Measurements from ENCODE around the gene RFT1.

RFT1 gene

GRCh38 chr3:53092942-53093341, 37.3 kb downstream of the RFT1 start:
- H3K9me3 ChIP-seq (ENCODE audit: low read length), result no peaks in the 10 kb centered on the region
- no peaks in the 10 kb centered on the region for H3K79me2 ChIP-seq (ENCODE audit: insufficient read depth, low read length)
- H3K4me2 ChIP-seq (ENCODE audit: low read length), result no peak overlapping the region
- no peaks in the 10 kb centered on the region for H3F3A ChIP-seq (ENCODE audit: insufficient read depth, low read length)
- H2AFZ ChIP-seq (ENCODE audit: low read length), result no peak overlapping the region
- no peak overlapping the region for H3K27ac ChIP-seq (ENCODE audit: low read depth, low read length, poor library complexity, severe bottlenecking)
- no peak for TF ChIP-seq CTCF (IDR thresholded peaks at IDR 0.05; ENCODE audit: low read length)
- no peak for TF ChIP-seq EZH2 (IDR thresholded peaks at IDR 0.05; ENCODE audit: borderline replicate concordance, low read length)
- no peak overlapping the region for H3K4me3 ChIP-seq (ENCODE audit: low read depth, low read length, poor library complexity, severe bottlenecking)
- H3K9ac ChIP-seq (ENCODE audit: low read length), result no peak overlapping the region
- H3K27me3 ChIP-seq (ENCODE audit: insufficient read depth, low read length), result no peaks in the 10 kb centered on the region
- H3K9me2 ChIP-seq (ENCODE audit: low read depth, low read length), result no peaks in the 10 kb centered on the region
- no peaks in the 10 kb centered on the region for H3K4me1 ChIP-seq (ENCODE audit: insufficient read depth, low read length, severe bottlenecking)
- H3K36me3 ChIP-seq (ENCODE audit: insufficient read depth, low read length), result peaks cover 65% of the 10 kb centered on the region
- no peaks in the 10 kb centered on the region for H4K20me1 ChIP-seq (ENCODE audit: insufficient read depth, low read length)

DNA sequence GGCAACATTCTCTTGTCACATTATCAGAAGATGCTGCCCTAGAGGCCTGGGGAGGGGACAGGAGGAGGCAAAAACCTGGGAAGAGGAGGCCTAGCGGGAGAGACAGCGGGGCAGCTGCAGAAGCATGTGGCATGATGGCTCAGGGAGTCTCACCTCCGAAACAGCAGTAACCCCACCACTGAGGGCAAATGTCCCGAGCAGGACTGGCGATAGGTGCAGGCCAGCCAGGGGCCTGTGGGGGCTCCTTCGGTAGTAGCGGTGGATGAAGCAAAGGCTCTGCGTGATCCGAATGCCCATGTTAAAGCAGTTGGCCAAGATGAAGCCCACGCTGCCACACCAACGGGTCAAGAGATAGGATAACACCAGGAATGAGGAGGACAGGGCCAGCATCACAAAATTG, 38.0 kb downstream of the RFT1 start:
- H3K9ac ChIP-seq (ENCODE audit: low read length), result no peak overlapping the region

GRCh38 chr3:53091011-53091410, 39.2 kb downstream of the RFT1 start:
- no peak overlapping the region for H2AFZ ChIP-seq (ENCODE audit: low read length)
- no peaks in the 10 kb centered on the region for H3K9me2 ChIP-seq (ENCODE audit: low read depth, low read length)
- no peak overlapping the region for H3K4me3 ChIP-seq (ENCODE audit: low read depth, low read length, poor library complexity, severe bottlenecking)
- no peaks in the 10 kb centered on the region for H3K4me1 ChIP-seq (ENCODE audit: insufficient read depth, low read length, severe bottlenecking)
- H4K20me1 ChIP-seq (ENCODE audit: insufficient read depth, low read length), result no peaks in the 10 kb centered on the region
- TF ChIP-seq EZH2 (IDR thresholded peaks at IDR 0.05; ENCODE audit: borderline replicate concordance, low read length) (no peak), CTCF (IDR thresholded peaks at IDR 0.05; ENCODE audit: low read length) (no peak)
- H3K36me3 ChIP-seq (ENCODE audit: insufficient read depth, low read length), result peaks cover 58% of the 10 kb centered on the region
- H3K27me3 ChIP-seq (ENCODE audit: insufficient read depth, low read length), result no peaks in the 10 kb centered on the region
- H3F3A ChIP-seq (ENCODE audit: insufficient read depth, low read length), result no peaks in the 10 kb centered on the region
- no peaks in the 10 kb centered on the region for H3K9me3 ChIP-seq (ENCODE audit: low read length)
- H3K9ac ChIP-seq (ENCODE audit: low read length), result no peak overlapping the region
- no peak overlapping the region for H3K27ac ChIP-seq (ENCODE audit: low read depth, low read length, poor library complexity, severe bottlenecking)
- H3K79me2 ChIP-seq (ENCODE audit: insufficient read depth, low read length), result no peaks in the 10 kb centered on the region
- H3K4me2 ChIP-seq (ENCODE audit: low read length), result no peak overlapping the region

More for the DNA sequence above, 38.0 kb downstream of the RFT1 start:
- no peak overlapping the region for H3K4me3 ChIP-seq (ENCODE audit: low read depth, low read length, poor library complexity, severe bottlenecking)
- no peaks in the 10 kb centered on the region for H3K9me3 ChIP-seq (ENCODE audit: low read length)
- no peak overlapping the region for H2AFZ ChIP-seq (ENCODE audit: low read length)
- peaks cover 59% of the 10 kb centered on the region for H3K36me3 ChIP-seq (ENCODE audit: insufficient read depth, low read length)
- no peaks in the 10 kb centered on the region for H3K79me2 ChIP-seq (ENCODE audit: insufficient read depth, low read length)
- TF ChIP-seq CTCF (IDR thresholded peaks at IDR 0.05; ENCODE audit: low read length) (no peak), EZH2 (IDR thresholded peaks at IDR 0.05; ENCODE audit: borderline replicate concordance, low read length) (no peak)
- H3F3A ChIP-seq (ENCODE audit: insufficient read depth, low read length), result no peaks in the 10 kb centered on the region
- H3K27me3 ChIP-seq (ENCODE audit: insufficient read depth, low read length), result no peaks in the 10 kb centered on the region
- no peaks in the 10 kb centered on the region for H3K4me1 ChIP-seq (ENCODE audit: insufficient read depth, low read length, severe bottlenecking)
- no peak overlapping the region for H3K27ac ChIP-seq (ENCODE audit: low read depth, low read length, poor library complexity, severe bottlenecking)
- no peak overlapping the region for H3K4me2 ChIP-seq (ENCODE audit: low read length)
- no peaks in the 10 kb centered on the region for H3K9me2 ChIP-seq (ENCODE audit: low read depth, low read length)
- no peaks in the 10 kb centered on the region for H4K20me1 ChIP-seq (ENCODE audit: insufficient read depth, low read length)

All from OCI-LY1 (cell line).